Measurements from ENCODE around the gene ZEB2.

ZEB2 gene

DNA sequence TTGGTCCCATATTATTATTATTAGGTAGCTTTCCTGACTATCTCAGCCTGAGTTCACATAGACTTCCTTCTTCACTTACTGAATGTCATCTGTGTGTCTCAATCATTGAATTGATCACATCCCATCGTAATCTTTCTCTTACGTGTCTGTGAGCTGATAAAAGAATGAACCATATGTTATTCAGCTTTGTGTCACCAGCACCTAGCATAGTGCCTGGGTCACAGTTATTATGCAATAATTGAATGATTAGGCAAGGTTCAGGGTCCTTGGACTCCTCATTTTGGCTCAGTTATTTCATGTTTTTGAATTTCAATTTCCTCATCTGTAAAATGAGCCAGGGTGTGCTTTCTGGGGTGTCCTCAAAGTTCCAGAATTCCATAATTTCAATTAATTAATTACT is 107.2 kb downstream of the ZEB2 start:
- peaks cover 27% of the 10 kb centered on the region for H3K36me3 ChIP-seq (ENCODE audit: control insufficient read depth, insufficient read depth, low read length)
- no peak overlapping the region for H3K4me3 ChIP-seq (ENCODE audit: insufficient read depth, low read depth, low read length)
- H3K27me3 ChIP-seq (ENCODE audit: control insufficient read depth, insufficient read depth, low read length, poor library complexity, severe bottlenecking): no peaks in the 10 kb centered on the region
- H3K4me1 ChIP-seq (ENCODE audit: control insufficient read depth, insufficient read depth, low read length): no peaks in the 10 kb centered on the region
- H3K27ac ChIP-seq (ENCODE audit: insufficient read depth, low read depth, low read length, poor library complexity, severe bottlenecking): no peak overlapping the region
- 97 to 100% methylated on average over 2 of the region's 2 CpGs for WGBS, 2 experiments
- no peaks in the 10 kb centered on the region for H3K9me3 ChIP-seq (ENCODE audit: control insufficient read depth, low read length)

DNA sequence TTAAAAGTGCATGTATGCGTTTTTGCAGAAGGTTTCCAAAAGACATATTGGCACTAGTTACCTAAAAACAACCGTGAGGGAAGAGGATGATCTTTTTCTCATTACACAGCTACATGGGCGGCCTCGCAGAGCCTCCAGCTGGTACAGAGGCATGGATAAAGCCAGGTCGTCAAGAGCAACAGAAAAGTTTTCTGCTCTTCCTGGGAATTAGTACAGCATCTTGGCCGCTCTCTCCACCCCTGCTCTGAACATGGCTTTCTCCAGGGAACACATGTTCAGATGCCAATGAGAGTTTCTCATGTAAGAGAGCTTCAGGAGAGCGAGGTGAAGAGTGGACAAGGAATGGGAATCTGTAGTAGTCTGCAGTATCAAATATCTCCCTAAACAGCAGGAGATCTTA is 108.4 kb downstream of the ZEB2 start:
- Histone ChIP-seq H3K9me3 (ENCODE audit: control insufficient read depth, low read length) (no peaks in the 10 kb centered on the region), H3K4me3 (ENCODE audit: insufficient read depth, low read depth, low read length) (no peak overlapping the region), H3K27me3 (ENCODE audit: control insufficient read depth, insufficient read depth, low read length, poor library complexity, severe bottlenecking) (no peaks in the 10 kb centered on the region), H3K27ac (ENCODE audit: insufficient read depth, low read depth, low read length, poor library complexity, severe bottlenecking) (no peak overlapping the region), H3K4me1 (ENCODE audit: control insufficient read depth, insufficient read depth, low read length) (no peaks in the 10 kb centered on the region), H3K36me3 (ENCODE audit: control insufficient read depth, insufficient read depth, low read length) (peaks cover 23% of the 10 kb centered on the region)
- 92 to 96% methylated on average over 7 of the region's 7 CpGs for WGBS, 2 experiments

DNA sequence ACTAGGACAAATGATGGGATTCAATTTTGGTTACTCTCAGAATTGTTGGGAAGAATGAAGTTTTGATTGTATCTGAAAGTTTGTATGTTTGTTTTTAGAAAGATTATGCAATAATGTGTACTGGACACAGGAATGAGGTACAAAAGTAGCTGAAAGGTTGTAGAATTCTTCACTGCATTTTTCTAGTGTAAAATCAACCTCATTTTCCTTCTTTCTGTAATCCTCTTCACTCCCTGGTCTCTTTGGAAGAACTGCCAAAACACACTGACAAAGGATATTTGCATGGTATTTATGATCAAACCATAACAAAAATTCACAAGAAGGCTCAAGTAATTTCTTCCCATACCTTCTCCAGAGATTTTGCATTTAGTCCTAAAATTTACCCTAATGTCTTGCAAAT is 110.7 kb downstream of the ZEB2 start:
- H3K27me3 ChIP-seq (ENCODE audit: control insufficient read depth, insufficient read depth, low read length, poor library complexity, severe bottlenecking): no peaks in the 10 kb centered on the region
- no peak overlapping the region for H3K4me3 ChIP-seq (ENCODE audit: insufficient read depth, low read depth, low read length)
- H3K9me3 ChIP-seq (ENCODE audit: control insufficient read depth, low read length): no peaks in the 10 kb centered on the region
- H3K36me3 ChIP-seq (ENCODE audit: control insufficient read depth, insufficient read depth, low read length): peaks cover 13% of the 10 kb centered on the region
- H3K4me1 ChIP-seq (ENCODE audit: control insufficient read depth, insufficient read depth, low read length): no peaks in the 10 kb centered on the region
- H3K27ac ChIP-seq (ENCODE audit: insufficient read depth, low read depth, low read length, poor library complexity, severe bottlenecking): no peak overlapping the region

DNA sequence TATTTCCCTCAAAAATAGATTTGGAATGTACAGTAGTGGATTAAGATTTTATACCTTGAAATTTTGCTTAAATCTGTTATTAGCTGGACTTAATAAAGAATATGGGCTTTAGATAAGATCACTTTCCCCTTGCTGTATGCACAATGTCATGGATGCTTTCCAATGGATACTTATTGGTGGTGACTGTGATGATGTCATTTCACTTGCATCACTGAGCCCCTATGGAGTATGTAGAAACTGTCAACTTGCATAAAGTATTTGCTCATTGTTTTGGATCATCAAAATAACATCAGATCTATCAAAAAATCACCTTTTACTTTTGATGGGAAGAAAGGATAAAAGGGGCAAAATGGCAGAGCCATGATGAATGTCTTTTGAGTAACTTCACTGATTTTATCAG is 112.7 kb downstream of the ZEB2 start:
- peaks cover 13% of the 10 kb centered on the region for H3K36me3 ChIP-seq (ENCODE audit: control insufficient read depth, insufficient read depth, low read length)

DNA sequence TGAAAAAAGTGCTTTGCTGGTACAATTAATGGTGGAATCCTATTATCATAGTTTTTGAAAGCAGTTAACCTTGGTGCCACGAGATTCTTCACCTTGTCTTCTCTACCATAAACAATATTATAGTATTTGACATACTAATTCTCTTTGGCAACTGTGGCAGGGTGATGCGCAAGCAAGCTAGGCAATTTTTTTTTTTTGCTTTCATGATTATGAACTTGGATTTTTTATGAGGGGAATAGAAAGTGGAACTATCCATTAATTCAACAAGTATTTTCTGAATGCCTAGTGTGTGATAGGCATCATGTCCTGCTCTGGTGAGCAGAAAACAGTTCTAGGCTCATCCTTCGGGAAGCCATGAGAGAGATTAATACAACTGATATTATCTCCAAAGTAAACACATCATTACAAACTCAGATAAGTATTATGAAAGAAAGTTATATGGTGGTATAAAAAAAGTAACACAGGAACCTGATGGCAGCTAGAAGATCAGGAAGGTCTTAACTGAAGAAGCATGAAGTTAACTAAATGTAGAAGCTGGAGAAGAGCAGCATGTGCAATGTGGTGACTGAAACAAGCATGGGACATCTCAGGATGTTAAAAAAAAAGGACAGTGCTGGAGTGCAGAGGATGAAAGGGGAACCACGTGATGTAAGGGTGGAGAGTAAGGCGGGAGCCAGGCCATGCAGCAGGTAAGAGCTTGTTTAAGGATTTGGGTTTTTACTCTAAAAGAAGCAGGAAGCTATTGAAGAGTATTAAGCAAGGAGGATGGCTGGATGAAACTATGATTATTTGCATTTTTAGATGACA is 113.7 kb downstream of the ZEB2 start:
- Histone ChIP-seq H3K4me1 (ENCODE audit: control insufficient read depth, insufficient read depth, low read length) (peaks cover 3% of the 10 kb centered on the region), H3K27ac (ENCODE audit: insufficient read depth, low read depth, low read length, poor library complexity, severe bottlenecking) (no peak overlapping the region), H3K9me3 (ENCODE audit: control insufficient read depth, low read length) (no peaks in the 10 kb centered on the region), H3K4me3 (ENCODE audit: insufficient read depth, low read depth, low read length) (no peak overlapping the region), H3K36me3 (ENCODE audit: control insufficient read depth, insufficient read depth, low read length) (peaks cover 15% of the 10 kb centered on the region), H3K27me3 (ENCODE audit: control insufficient read depth, insufficient read depth, low read length, poor library complexity, severe bottlenecking) (no peaks in the 10 kb centered on the region)
- 92 to 97% methylated on average over 2 to 4 of the region's 5 CpGs for WGBS, 2 experiments

More for the DNA sequence above, 112.7 kb downstream of the ZEB2 start:
- Histone ChIP-seq H3K4me1 (ENCODE audit: control insufficient read depth, insufficient read depth, low read length) (peaks cover 3% of the 10 kb centered on the region), H3K27ac (ENCODE audit: insufficient read depth, low read depth, low read length, poor library complexity, severe bottlenecking) (no peak overlapping the region), H3K4me3 (ENCODE audit: insufficient read depth, low read depth, low read length) (no peak overlapping the region), H3K9me3 (ENCODE audit: control insufficient read depth, low read length) (no peaks in the 10 kb centered on the region), H3K27me3 (ENCODE audit: control insufficient read depth, insufficient read depth, low read length, poor library complexity, severe bottlenecking) (no peaks in the 10 kb centered on the region)

DNA sequence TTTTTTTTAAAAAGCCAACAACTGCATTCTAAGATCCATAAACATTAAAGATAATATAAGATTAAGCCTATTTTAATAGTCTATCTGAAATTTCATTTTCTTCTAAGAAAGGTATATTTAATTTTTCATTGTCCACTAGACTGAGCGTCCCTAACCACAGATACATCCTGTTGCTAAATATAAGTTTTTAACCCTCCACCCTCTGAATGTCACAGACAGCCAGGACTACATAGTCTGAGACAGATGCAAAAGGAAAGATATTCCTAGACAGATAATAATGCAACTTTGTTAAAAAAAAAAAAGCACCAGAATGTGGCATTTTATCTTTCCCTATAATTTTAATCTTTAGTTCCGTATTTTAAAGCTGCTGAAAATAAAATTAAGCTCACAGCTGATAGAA is 114.6 kb downstream of the ZEB2 start:
- Histone ChIP-seq H3K9me3 (ENCODE audit: control insufficient read depth, low read length) (no peaks in the 10 kb centered on the region), H3K27me3 (ENCODE audit: control insufficient read depth, insufficient read depth, low read length, poor library complexity, severe bottlenecking) (no peaks in the 10 kb centered on the region), H3K27ac (ENCODE audit: insufficient read depth, low read depth, low read length, poor library complexity, severe bottlenecking) (no peak overlapping the region), H3K36me3 (ENCODE audit: control insufficient read depth, insufficient read depth, low read length) (peaks cover 24% of the 10 kb centered on the region), H3K4me3 (ENCODE audit: insufficient read depth, low read depth, low read length) (no peak overlapping the region), H3K4me1 (ENCODE audit: control insufficient read depth, insufficient read depth, low read length) (peaks cover 3% of the 10 kb centered on the region)
- 82% methylated on average over 1 of the region's 2 CpGs; no CpG with 5 or more reads in 1 of the 2 experiments for WGBS, 2 experiments

DNA sequence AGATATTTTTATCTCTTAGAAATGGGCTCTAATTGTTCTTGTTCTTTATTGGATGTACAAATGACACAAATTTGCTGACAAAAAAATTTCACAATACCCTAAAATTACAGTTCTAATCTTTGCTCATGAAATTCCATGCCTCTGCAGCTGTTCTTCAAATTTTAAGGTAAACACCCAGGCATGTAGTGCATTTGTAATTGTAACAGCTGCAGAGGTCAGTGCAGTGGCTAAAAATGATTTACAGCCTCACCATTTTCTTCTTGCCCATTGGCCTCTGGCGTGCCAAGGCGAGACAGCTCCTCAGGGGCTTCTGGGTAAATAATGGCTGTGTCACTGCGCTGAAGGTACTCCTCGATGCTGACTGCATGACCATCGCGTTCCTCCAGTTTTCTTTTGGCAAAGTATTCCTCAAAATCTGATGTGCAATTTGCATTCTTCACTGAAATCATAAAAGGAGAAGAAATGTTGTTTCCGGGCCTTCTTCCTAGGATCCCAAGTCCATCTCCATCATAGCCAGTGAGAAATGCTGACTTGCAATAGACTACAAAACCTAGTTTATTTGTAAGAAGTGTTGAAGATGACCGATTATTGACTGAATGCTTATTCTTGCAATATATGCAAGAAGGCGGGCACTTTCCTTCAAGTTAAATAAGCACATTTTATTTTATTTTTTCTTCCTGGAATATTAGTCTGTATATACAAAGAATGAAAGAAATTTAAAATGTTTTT is 115.2 kb downstream of the ZEB2 start:
- Histone ChIP-seq H3K4me3 (ENCODE audit: insufficient read depth, low read depth, low read length) (no peak overlapping the region), H3K27me3 (ENCODE audit: control insufficient read depth, insufficient read depth, low read length, poor library complexity, severe bottlenecking) (no peaks in the 10 kb centered on the region), H3K27ac (ENCODE audit: insufficient read depth, low read depth, low read length, poor library complexity, severe bottlenecking) (no peak overlapping the region), H3K9me3 (ENCODE audit: control insufficient read depth, low read length) (no peaks in the 10 kb centered on the region), H3K36me3 (ENCODE audit: control insufficient read depth, insufficient read depth, low read length) (peaks cover 30% of the 10 kb centered on the region), H3K4me1 (ENCODE audit: control insufficient read depth, insufficient read depth, low read length) (peaks cover 3% of the 10 kb centered on the region)
- 98% methylated on average over 7 to 8 of the region's 9 CpGs for WGBS, 2 experiments

DNA sequence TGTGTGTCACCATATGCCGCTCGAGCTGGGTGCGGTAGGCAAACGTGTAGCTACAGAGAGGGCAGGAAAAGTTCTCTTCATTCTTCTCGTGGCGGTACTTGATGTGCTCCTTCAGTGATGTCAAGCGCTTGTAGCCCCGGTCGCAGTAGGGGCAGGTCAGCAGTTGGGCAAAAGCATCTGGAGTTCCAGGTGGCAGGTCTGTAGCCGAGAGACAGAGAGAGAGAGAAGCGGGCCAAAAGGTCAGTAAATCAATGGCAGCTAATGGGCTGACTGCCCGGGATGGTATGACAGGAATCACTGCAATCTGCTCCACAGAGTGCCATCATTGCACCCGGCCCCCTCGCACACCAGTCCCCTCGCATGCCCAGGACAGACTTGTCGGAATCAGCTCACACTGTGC is 116.0 kb downstream of the ZEB2 start:
- H3K4me3 ChIP-seq (ENCODE audit: insufficient read depth, low read depth, low read length): no peak overlapping the region
- H3K4me1 ChIP-seq (ENCODE audit: control insufficient read depth, insufficient read depth, low read length): peaks cover 3% of the 10 kb centered on the region
- H3K27ac ChIP-seq (ENCODE audit: insufficient read depth, low read depth, low read length, poor library complexity, severe bottlenecking): no peak overlapping the region
- H3K27me3 ChIP-seq (ENCODE audit: control insufficient read depth, insufficient read depth, low read length, poor library complexity, severe bottlenecking): no peaks in the 10 kb centered on the region
- H3K9me3 ChIP-seq (ENCODE audit: control insufficient read depth, low read length): no peaks in the 10 kb centered on the region
- WGBS, 2 experiments: 92 to 93% methylated on average over 15 to 16 of the region's 16 CpGs
- peaks cover 37% of the 10 kb centered on the region for H3K36me3 ChIP-seq (ENCODE audit: control insufficient read depth, insufficient read depth, low read length)

DNA sequence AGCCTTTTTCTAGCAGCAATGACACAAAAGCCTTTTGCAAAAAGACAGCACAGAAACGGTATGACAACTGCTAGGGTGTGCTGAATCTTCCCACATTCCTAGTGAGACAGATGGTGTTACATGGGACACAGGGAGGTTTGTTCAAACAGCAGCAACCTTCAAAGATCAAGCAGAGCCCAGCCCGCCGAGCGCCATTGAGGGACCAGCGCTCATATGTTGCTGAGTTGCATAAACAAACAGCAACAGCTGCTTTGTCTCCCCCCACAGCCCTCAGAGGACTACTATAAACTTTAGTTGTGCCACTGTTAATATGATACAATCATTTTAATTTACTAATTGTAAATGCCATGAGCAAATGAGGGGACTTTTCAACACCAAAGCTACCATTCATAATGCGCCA is 117.7 kb downstream of the ZEB2 start:
- Histone ChIP-seq H3K36me3 (ENCODE audit: control insufficient read depth, insufficient read depth, low read length) (peaks cover 36% of the 10 kb centered on the region), H3K27ac (ENCODE audit: insufficient read depth, low read depth, low read length, poor library complexity, severe bottlenecking) (no peak overlapping the region), H3K27me3 (ENCODE audit: control insufficient read depth, insufficient read depth, low read length, poor library complexity, severe bottlenecking) (no peaks in the 10 kb centered on the region), H3K4me1 (ENCODE audit: control insufficient read depth, insufficient read depth, low read length) (peaks cover 3% of the 10 kb centered on the region), H3K9me3 (ENCODE audit: control insufficient read depth, low read length) (no peaks in the 10 kb centered on the region), H3K4me3 (ENCODE audit: insufficient read depth, low read depth, low read length) (no peak overlapping the region)
- 33 to 75% methylated on average over 5 to 6 of the region's 6 CpGs for WGBS, 2 experiments

DNA sequence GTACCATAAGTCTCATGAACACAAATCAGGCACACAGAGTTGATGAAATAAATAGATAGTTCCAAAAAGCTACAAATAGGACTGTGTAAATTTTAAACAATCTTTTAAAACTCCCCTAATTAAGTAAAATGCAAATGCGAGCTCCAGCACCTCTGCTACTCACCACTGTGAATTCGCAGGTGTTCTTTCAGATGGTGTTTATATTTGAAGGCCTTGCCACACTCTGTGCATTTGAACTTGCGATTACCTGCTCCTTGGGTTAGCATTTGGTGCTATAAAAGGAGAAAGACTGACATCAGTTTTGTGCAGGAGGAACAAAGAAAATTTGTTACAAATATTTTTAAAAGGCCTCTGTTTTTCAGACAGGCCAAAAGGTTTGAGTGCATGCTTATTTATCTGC is 118.9 kb downstream of the ZEB2 start:
- H3K36me3 ChIP-seq (ENCODE audit: control insufficient read depth, insufficient read depth, low read length): peaks cover 43% of the 10 kb centered on the region
- no peaks in the 10 kb centered on the region for H3K9me3 ChIP-seq (ENCODE audit: control insufficient read depth, low read length)
- 96% methylated on average over 3 of the region's 3 CpGs for WGBS, 2 experiments
- no peak overlapping the region for H3K4me3 ChIP-seq (ENCODE audit: insufficient read depth, low read depth, low read length)
- peaks cover 3% of the 10 kb centered on the region for H3K4me1 ChIP-seq (ENCODE audit: control insufficient read depth, insufficient read depth, low read length)
- H3K27ac ChIP-seq (ENCODE audit: insufficient read depth, low read depth, low read length, poor library complexity, severe bottlenecking): no peak overlapping the region
- no peaks in the 10 kb centered on the region for H3K27me3 ChIP-seq (ENCODE audit: control insufficient read depth, insufficient read depth, low read length, poor library complexity, severe bottlenecking)
